GM12891 (cell line): Measurements from ENCODE around the gene PDZD2.

Experiments
- PAX5 ChIP-seq: IDR thresholded peaks from 2 replicates; pipeline ENCODE4 v1.6.1; 2011; ENCODE audit warnings: low read length, moderate library complexity, mild to moderate bottlenecking; ENCODE audit not compliant: insufficient read depth, severe bottlenecking
- POLR2A ChIP-seq: IDR thresholded peaks from 2 replicates; pipeline ENCODE4 v1.6.1; 2011; ENCODE audit warnings: low read depth, low read length, control low read depth
- POLR2AphosphoS5 ChIP-seq: IDR thresholded peaks from 2 replicates; pipeline ENCODE4 v1.6.1; 2011; ENCODE audit warnings: low read depth, low read length, control low read depth
- SPI1 ChIP-seq: IDR thresholded peaks from 2 replicates; pipeline ENCODE4 v1.6.1; 2011; ENCODE audit warnings: low read depth, low read length, control low read depth
- TAF1 ChIP-seq: IDR thresholded peaks from 2 replicates; pipeline ENCODE4 v1.6.1; 2011; ENCODE audit warnings: low read depth, low read length, control low read depth

DNA sequence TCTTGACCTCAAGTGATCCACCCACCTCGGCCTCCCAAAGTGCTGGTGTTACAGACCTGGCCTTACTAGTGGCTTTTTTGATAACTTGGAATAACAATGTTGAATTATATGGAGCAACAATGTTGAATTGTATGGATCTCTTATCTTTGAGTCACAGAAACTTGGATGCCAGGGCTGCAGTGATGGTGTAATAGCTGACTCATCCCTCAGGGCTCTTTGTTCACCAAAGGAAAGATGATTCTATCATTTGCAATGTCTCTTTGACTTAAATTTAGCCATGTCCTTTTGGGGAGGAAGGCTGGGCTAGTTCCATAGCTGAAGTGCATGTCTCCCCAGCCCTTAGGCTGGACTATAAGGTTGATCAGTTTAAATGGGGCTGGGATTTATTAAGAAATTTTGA is 172.3 kb downstream of the PDZD2 start:
- TF ChIP-seq POLR2AphosphoS5: no peak
- TF ChIP-seq POLR2A: no peak
- TF ChIP-seq TAF1: no peak
- TF ChIP-seq PAX5: no peak
- TF ChIP-seq SPI1: no peak
